Suprapubic skin (tissue), 4 donors: ENCODE measurements around the gene PREPL.

Experiments
- CTCF ChIP-seq, 2 donors: fragments of 200-600 bp in 1 of 2; fragments of 450-650 bp in 1 of 2; sonication (generic) in 1 of 2; IDR thresholded peaks; one replicate each; pipeline ENCODE4 v1.5.1; 2016 to 2019; ENCODE audit warnings: antibody characterized with exemption in 2 of 2, mild to moderate bottlenecking in 1 of 2, moderate library complexity in 1 of 2
- EP300 ChIP-seq: sonication (generic); formaldehyde crosslinking; IDR thresholded peaks from one replicate; pipeline ENCODE4 v1.6.1; 2017; ENCODE audit warnings: antibody characterized with exemption
- POLR2A ChIP-seq, 2 donors: fragments of 450-650 bp; IDR thresholded peaks; one replicate each; pipeline ENCODE4 v1.6.1; 2017; ENCODE audit warnings: antibody characterized with exemption in 2 of 2, mild to moderate bottlenecking in 2 of 2, moderate library complexity in 2 of 2
- POLR2AphosphoS5 ChIP-seq, 3 donors: sonication (generic); formaldehyde crosslinking; IDR thresholded peaks; one replicate each; pipeline ENCODE4 v1.6.1; 2017; ENCODE audit warnings: antibody characterized with exemption in 3 of 3

DNA sequence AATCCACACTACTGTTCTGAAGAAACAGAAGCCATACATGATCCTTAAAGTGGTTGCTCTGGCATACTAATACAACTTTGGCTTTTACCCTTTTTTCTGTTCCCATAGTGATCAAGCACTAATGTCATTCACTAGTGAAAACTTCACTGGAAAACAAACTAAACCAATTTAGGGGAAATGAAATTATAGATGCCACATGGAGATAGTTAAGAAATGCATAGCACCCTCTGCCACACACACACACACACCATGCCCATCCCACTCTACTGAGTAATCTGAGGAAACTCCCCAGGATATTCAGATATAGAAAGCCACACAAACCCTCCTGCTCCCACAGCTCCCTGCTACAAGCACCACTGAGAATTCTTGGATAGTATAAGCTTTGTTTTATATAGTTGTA is 46.9 kb downstream of the PREPL start:
- no peak for TF ChIP-seq CTCF (IDR thresholded peaks at IDR 0.05)
- TF ChIP-seq EP300, result no peak
- TF ChIP-seq POLR2AphosphoS5 (IDR thresholded peaks at IDR 0.05), result no peak
- TF ChIP-seq POLR2A (IDR thresholded peaks at IDR 0.05), result no peak
